Nephron progenitor cell (in vitro differentiated cells): ENCODE results near the gene GALNT12.
A peak's percentile ranks its signal among the peaks of the same experiment; 100 is the strongest.

Source experiments
- DNase-seq: peaks from one replicate; pipeline ENCODE4 v3.0.0; 2021
- H3K27ac Mint-ChIP-seq: 2 replicates; pipeline ENCODE4 v1.8.0; 2021; ENCODE audit warnings: mild to moderate bottlenecking, moderate library complexity, mixed read lengths
- H3K27me3 Mint-ChIP-seq: 2 replicates; pipeline ENCODE4 v1.8.0; 2021; ENCODE audit warnings: mild to moderate bottlenecking, low read depth, mixed read lengths; ENCODE audit not compliant: poor library complexity
- H3K36me3 Mint-ChIP-seq: 2 replicates; pipeline ENCODE4 v1.8.0; 2021; ENCODE audit warnings: low read depth, mixed read lengths
- H3K4me1 Mint-ChIP-seq: 2 replicates; pipeline ENCODE4 v1.8.0; 2021; ENCODE audit warnings: mixed read lengths
- H3K4me3 Mint-ChIP-seq: 2 replicates; pipeline ENCODE4 v1.8.0; 2021; ENCODE audit warnings: mild to moderate bottlenecking, moderate library complexity, mixed read lengths
- H3K9me3 Mint-ChIP-seq: 2 replicates; pipeline ENCODE4 v1.8.0; 2021; ENCODE audit warnings: mild to moderate bottlenecking, moderate library complexity, mixed read lengths
- TF ChIP-seq, protein P1 (sequence below): fragments of 200-600 bp; sonication (generic); IDR thresholded peaks from 2 replicates; pipeline ENCODE4 v1.5.0; 2021; ENCODE audit warnings: antibody characterized with exemption

GALNT12 gene

GRCh38 chr9:98807070-98807813 is at the start of gene GALNT12:
Gene GALNT12 (plus strand): TSS chr9:98807670. CDS start chr9:98807699, 29 bp downstream.
- DNase-seq: peak; percentile 71
- H3K27me3 Mint-ChIP-seq: peaks cover 62% of the 10 kb centered on the region
- H3K27ac Mint-ChIP-seq: no peak within 1 kb of the TSS
- peaks cover 26% of the 10 kb centered on the region for H3K4me1 Mint-ChIP-seq
- TF ChIP-seq, protein P1, sequence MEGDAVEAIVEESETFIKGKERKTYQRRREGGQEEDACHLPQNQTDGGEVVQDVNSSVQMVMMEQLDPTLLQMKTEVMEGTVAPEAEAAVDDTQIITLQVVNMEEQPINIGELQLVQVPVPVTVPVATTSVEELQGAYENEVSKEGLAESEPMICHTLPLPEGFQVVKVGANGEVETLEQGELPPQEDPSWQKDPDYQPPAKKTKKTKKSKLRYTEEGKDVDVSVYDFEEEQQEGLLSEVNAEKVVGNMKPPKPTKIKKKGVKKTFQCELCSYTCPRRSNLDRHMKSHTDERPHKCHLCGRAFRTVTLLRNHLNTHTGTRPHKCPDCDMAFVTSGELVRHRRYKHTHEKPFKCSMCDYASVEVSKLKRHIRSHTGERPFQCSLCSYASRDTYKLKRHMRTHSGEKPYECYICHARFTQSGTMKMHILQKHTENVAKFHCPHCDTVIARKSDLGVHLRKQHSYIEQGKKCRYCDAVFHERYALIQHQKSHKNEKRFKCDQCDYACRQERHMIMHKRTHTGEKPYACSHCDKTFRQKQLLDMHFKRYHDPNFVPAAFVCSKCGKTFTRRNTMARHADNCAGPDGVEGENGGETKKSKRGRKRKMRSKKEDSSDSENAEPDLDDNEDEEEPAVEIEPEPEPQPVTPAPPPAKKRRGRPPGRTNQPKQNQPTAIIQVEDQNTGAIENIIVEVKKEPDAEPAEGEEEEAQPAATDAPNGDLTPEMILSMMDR: no peak
- H3K36me3 Mint-ChIP-seq: no peaks in the 10 kb centered on the region
- peak within 1 kb of the TSS; percentile 85 for H3K4me3 Mint-ChIP-seq
- H3K9me3 Mint-ChIP-seq: no peaks in the 10 kb centered on the region

- no peak for DNase-seq
- Mint-ChIP-seq H3K27me3 (no peaks in the 10 kb centered on the region), H3K27ac (no peak overlapping the region), H3K4me1 (no peaks in the 10 kb centered on the region), H3K36me3 (peaks cover 76% of the 10 kb centered on the region), H3K4me3 (no peak overlapping the region), H3K9me3 (peaks cover 20% of the 10 kb centered on the region)
- TF ChIP-seq, protein P1: no peak
Measured at GRCh38 chr9:98760231-98760630, 47.2 kb upstream of the GALNT12 start.

- H3K27me3 Mint-ChIP-seq: no peaks in the 10 kb centered on the region
- no peak overlapping the region for H3K4me3 Mint-ChIP-seq
- peaks cover 6% of the 10 kb centered on the region for H3K9me3 Mint-ChIP-seq
- peaks cover 70% of the 10 kb centered on the region for H3K36me3 Mint-ChIP-seq
- H3K27ac Mint-ChIP-seq: peak overlapping the region; percentile 5
- DNase-seq: no peak
- TF ChIP-seq, protein P1: no peak
- H3K4me1 Mint-ChIP-seq: no peaks in the 10 kb centered on the region
Measured at GRCh38 chr9:98763986-98764745, 43.3 kb upstream of the GALNT12 start.

- DNase-seq: no peak
- H3K9me3 Mint-ChIP-seq: no peaks in the 10 kb centered on the region
- H3K27me3 Mint-ChIP-seq: no peaks in the 10 kb centered on the region
- H3K4me3 Mint-ChIP-seq: no peak overlapping the region
- no peaks in the 10 kb centered on the region for H3K4me1 Mint-ChIP-seq
- H3K36me3 Mint-ChIP-seq: peaks cover 71% of the 10 kb centered on the region
- TF ChIP-seq, protein P1: no peak
- no peak overlapping the region for H3K27ac Mint-ChIP-seq
Measured at GRCh38 chr9:98765256-98765655, 42.2 kb upstream of the GALNT12 start.

GRCh38 chr9:98766586-98766985 is 40.9 kb upstream of the GALNT12 start:
- no peaks in the 10 kb centered on the region for H3K27me3 Mint-ChIP-seq
- H3K9me3 Mint-ChIP-seq: no peaks in the 10 kb centered on the region
- TF ChIP-seq, protein P1: no peak
- no peak overlapping the region for H3K4me3 Mint-ChIP-seq
- H3K36me3 Mint-ChIP-seq: peaks cover 78% of the 10 kb centered on the region
- no peak overlapping the region for H3K27ac Mint-ChIP-seq
- no peak for DNase-seq
- H3K4me1 Mint-ChIP-seq: no peaks in the 10 kb centered on the region
